HEK293 (cell line): ENCODE results near the gene TH.

Source experiments
- CTCF ChIA-PET: fragments of 350-600 bp; formaldehyde crosslinking; extraction: SDS; loops from one replicate; lab custom pipeline; 2021; ENCODE audit warnings: antibody characterized with exemption; lab: Yijun Ruan, JAX
- POLR2A ChIA-PET: fragments of 300-600 bp; formaldehyde crosslinking; extraction: SDS; loops from one replicate; lab custom pipeline; 2020; ENCODE audit warnings: antibody characterized with exemption, inconsistent platforms; lab: Yijun Ruan, JAX
- H3K27ac ChIP-seq: fragments of 200-500 bp; sonication (Bioruptor generic); 2 replicates; pipeline ENCODE4 v1.5.1; 2014; ENCODE audit warnings: low read depth, low read length, control low read depth, inconsistent platforms; ENCODE audit errors: extremely low read depth
- H3K36me3 ChIP-seq, 2 experiments: fragments of 200-500 bp in 1 of 2; sonication (Bioruptor generic) in 1 of 2; 1 replicate in 1 of 2; 2 replicates in 1 of 2; pipeline ENCODE4 v1.5.1; 2014 to 2017; ENCODE audit warnings: inconsistent platforms in 2 of 2, low read length in 2 of 2; ENCODE audit not compliant: control insufficient read depth in 2 of 2, insufficient read depth in 1 of 2
- H3K4me1 ChIP-seq: fragments of 200-500 bp; sonication (Bioruptor generic); 2 replicates; pipeline ENCODE4 v1.5.1; 2014; ENCODE audit warnings: mild to moderate bottlenecking, low read length, inconsistent platforms; ENCODE audit not compliant: control insufficient read depth, insufficient read depth
- H3K4me3 ChIP-seq: 2 replicates; pipeline ENCODE4 v1.5.1; 2011; ENCODE audit warnings: low read depth, mild to moderate bottlenecking, control low read depth, low read length, moderate library complexity
- H3K9me3 ChIP-seq: fragments of 200-500 bp; sonication (Bioruptor generic); 2 replicates; pipeline ENCODE4 v1.5.1; 2014; ENCODE audit warnings: low read depth, low read length, inconsistent platforms; ENCODE audit not compliant: control insufficient read depth, insufficient read depth
- SP2 ChIP-seq: fragments of 450-650 bp; formaldehyde crosslinking; IDR thresholded peaks from 2 replicates; pipeline ENCODE4 v1.5.1; 2016; ENCODE audit warnings: missing biosample characterization, missing genetic modification characterization
- TCF7L2 ChIP-seq: IDR thresholded peaks from 2 replicates; pipeline ENCODE4 v1.6.1; 2011; ENCODE audit warnings: low read depth, mild to moderate bottlenecking, inconsistent platforms, low read length, moderate library complexity, borderline replicate concordance
- ZNF112 ChIP-seq: fragments of 450-650 bp; formaldehyde crosslinking; IDR thresholded peaks from 2 replicates; pipeline ENCODE4 v1.5.0; 2017; ENCODE audit warnings: missing biosample characterization, missing genetic modification characterization
- ZNF138 ChIP-seq: fragments of 450-650 bp; formaldehyde crosslinking; IDR thresholded peaks from 2 replicates; pipeline ENCODE4 v1.5.1; 2016; ENCODE audit warnings: missing biosample characterization, missing genetic modification characterization, borderline replicate concordance
- ZNF302 ChIP-seq: fragments of 450-650 bp; formaldehyde crosslinking; IDR thresholded peaks from 2 replicates; pipeline ENCODE4 v1.5.1; 2016; ENCODE audit warnings: missing biosample characterization, missing genetic modification characterization, low read depth
- ZNF433 ChIP-seq: fragments of 450-650 bp; formaldehyde crosslinking; IDR thresholded peaks from 2 replicates; pipeline ENCODE4 v1.5.1; 2016; ENCODE audit warnings: missing biosample characterization, missing genetic modification characterization, low read depth
- ZNF514 ChIP-seq: fragments of 450-650 bp; formaldehyde crosslinking; IDR thresholded peaks from 2 replicates; pipeline ENCODE4 v1.5.1; 2016; ENCODE audit warnings: missing biosample characterization, missing genetic modification characterization

TH gene

DNA sequence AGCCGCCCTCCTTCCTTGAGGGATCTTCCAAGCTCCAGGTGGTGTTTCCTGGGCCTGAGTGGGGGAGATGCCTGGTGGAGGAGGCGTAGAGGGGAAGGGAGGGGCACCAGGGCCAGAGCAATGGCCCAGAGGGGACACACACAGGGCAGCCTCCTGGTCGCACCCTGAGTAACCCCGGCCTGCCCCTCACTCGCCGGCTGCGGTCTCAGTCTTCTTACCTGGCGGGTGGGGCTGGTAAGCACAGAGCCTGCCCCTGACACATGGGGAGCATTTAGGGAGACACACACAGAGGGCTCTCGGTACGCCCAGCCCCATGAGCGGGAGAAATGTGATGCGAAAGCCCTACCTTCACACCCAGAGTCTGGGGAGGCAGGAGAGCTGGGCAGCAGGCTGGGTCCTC is 56.3 kb downstream of the TH start:
- ChIA-PET CTCF (no interaction called here), POLR2A (no interaction called here)
- H3K36me3 ChIP-seq = no peaks in the 10 kb centered on the region
- H3K27ac ChIP-seq = no peak overlapping the region
- H3K4me3 ChIP-seq = no peak overlapping the region
- no peaks in the 10 kb centered on the region for H3K9me3 ChIP-seq
- TF ChIP-seq ZNF433 (tag by site-specific recombination) (no peak), ZNF112 (no peak), TCF7L2 (no peak), ZNF302 (no peak)
- no peaks in the 10 kb centered on the region for H3K4me1 ChIP-seq

DNA sequence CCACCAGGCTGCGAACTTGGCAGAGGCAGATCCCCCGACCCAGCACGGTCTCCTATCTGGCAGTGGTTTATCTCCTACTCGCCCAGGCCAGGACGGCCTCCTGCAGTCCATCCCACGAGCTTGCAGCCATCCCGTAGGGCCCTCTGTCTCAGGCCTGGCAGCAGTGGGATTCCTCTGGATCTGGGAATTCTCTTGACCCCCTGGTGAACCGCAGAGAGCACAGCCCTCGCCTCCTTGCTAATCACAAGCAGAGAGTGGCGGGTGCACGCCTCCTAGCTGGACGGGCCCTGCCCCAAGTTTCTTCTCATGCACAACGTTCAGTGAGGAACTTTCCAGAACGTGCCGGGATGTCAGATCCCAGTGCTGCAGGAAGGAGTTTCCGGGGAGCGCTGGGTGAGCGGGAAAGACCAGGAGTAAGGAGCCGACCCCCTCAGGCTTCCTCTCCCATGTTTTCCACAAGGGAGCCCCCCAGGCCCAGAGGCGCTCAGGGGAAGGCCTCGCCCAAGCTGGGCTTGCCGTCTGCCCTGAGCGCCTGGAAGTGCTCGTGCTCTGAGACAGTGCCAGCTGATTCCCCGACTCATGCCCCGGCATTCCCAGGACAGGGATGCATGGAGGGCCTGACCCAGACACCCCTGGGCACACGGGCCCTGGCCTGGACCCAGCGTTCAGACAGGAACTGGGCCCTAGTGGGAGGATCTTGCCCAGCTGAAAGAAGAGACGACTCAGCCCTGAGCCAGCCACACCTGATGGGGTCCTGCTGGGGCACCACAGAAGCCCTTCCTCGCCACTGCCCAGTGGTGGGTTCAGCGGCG is 57.0 kb downstream of the TH start:
- no peaks in the 10 kb centered on the region for H3K4me1 ChIP-seq
- TF ChIP-seq ZNF514 (no peak), SP2 (tag by site-specific recombination) (no peak), ZNF138 (tag by site-specific recombination) (no peak)
- H3K36me3 ChIP-seq = no peaks in the 10 kb centered on the region
- no peak overlapping the region for H3K4me3 ChIP-seq
- CTCF ChIA-PET = no interaction called here
- POLR2A ChIA-PET = no interaction called here
- no peak overlapping the region for H3K27ac ChIP-seq
- H3K9me3 ChIP-seq = no peaks in the 10 kb centered on the region
